ENCODE data around the gene ARMC12. TPM values are rescaled to one million over a fixed set of nuclear protein-coding genes. Genes with fewer than 3 reads are reported as not detected.
"Not testable (repeated sequence)": the region's sequence is repeated elsewhere in the genome, so short reads cannot be mapped to it uniquely, and the experiment has no call there.

ARMC12 gene
- total RNA-seq, 1 experiment from 2014 or later = 1.0 TPM

- no peak for TF ChIP-seq CTCF (IDR thresholded peaks at IDR 0.05)
- no peak for TF ChIP-seq ZNF416 (CRISPR knock-in tag; IDR thresholded peaks at IDR 0.05)
- TF ChIP-seq ELF4 (CRISPR knock-in tag; IDR thresholded peaks at IDR 0.05; ENCODE audit: low read depth) = 0 out of 2 replicates have a peak, but pooled peaks have one; percentile 17
- no peak for TF ChIP-seq FOXP4 (CRISPR knock-in tag; IDR thresholded peaks at IDR 0.05)
- TF ChIP-seq, protein P1, sequence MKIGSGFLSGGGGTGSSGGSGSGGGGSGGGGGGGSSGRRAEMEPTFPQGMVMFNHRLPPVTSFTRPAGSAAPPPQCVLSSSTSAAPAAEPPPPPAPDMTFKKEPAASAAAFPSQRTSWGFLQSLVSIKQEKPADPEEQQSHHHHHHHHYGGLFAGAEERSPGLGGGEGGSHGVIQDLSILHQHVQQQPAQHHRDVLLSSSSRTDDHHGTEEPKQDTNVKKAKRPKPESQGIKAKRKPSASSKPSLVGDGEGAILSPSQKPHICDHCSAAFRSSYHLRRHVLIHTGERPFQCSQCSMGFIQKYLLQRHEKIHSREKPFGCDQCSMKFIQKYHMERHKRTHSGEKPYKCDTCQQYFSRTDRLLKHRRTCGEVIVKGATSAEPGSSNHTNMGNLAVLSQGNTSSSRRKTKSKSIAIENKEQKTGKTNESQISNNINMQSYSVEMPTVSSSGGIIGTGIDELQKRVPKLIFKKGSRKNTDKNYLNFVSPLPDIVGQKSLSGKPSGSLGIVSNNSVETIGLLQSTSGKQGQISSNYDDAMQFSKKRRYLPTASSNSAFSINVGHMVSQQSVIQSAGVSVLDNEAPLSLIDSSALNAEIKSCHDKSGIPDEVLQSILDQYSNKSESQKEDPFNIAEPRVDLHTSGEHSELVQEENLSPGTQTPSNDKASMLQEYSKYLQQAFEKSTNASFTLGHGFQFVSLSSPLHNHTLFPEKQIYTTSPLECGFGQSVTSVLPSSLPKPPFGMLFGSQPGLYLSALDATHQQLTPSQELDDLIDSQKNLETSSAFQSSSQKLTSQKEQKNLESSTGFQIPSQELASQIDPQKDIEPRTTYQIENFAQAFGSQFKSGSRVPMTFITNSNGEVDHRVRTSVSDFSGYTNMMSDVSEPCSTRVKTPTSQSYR (CRISPR knock-in tag; IDR thresholded peaks at IDR 0.05) = peak; percentile 97
- TF ChIP-seq, protein P2, sequence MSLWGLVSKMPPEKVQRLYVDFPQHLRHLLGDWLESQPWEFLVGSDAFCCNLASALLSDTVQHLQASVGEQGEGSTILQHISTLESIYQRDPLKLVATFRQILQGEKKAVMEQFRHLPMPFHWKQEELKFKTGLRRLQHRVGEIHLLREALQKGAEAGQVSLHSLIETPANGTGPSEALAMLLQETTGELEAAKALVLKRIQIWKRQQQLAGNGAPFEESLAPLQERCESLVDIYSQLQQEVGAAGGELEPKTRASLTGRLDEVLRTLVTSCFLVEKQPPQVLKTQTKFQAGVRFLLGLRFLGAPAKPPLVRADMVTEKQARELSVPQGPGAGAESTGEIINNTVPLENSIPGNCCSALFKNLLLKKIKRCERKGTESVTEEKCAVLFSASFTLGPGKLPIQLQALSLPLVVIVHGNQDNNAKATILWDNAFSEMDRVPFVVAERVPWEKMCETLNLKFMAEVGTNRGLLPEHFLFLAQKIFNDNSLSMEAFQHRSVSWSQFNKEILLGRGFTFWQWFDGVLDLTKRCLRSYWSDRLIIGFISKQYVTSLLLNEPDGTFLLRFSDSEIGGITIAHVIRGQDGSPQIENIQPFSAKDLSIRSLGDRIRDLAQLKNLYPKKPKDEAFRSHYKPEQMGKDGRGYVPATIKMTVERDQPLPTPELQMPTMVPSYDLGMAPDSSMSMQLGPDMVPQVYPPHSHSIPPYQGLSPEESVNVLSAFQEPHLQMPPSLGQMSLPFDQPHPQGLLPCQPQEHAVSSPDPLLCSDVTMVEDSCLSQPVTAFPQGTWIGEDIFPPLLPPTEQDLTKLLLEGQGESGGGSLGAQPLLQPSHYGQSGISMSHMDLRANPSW (CRISPR knock-in tag; conservative IDR thresholded peaks at IDR 0.05; ENCODE audit: low read depth) = no peak
- peak; percentile 53; the same call in 1 of the 2 replicates for TF ChIP-seq USF1 (CRISPR knock-in tag; IDR thresholded peaks at IDR 0.05)
Measured at GRCh38 chr6:35731736-35732532, 4.9 kb upstream of the ARMC12 start (continued).

DNA sequence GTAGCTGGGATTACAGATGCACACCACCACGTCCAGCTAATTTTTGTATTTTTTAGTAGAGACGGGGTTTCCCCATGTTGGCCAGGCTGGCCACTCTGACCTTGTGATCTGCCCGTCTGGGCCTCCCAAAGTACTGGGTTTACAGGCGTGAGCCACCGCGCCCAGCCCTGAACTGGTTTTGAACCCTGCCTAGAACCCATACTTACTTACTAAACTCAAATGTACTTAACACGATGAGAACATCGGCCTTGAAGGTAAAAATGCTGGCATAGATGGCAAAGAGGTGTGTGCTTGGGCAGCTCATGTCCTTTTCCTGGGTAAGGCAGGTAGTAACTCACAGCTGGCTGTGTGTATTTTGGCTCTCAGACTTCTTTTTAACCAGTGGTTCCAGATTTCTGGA is 3.2 kb upstream of the ARMC12 start:
- H3K4me1 Mint-ChIP-seq = peaks cover 60% of the 10 kb centered on the region
- CTCF ChIA-PET = interaction anchor here (1.2 to 3.1 kb wide), 4 partner anchors 24 to 211 kb away, joined by 4 to 20 read pairs (median 4); no protein-coding TSS in a partner anchor

GRCh38 chr6:35734319-35734718 is 2.5 kb upstream of the ARMC12 start:
- H3K27me3 Mint-ChIP-seq (ENCODE audit: low read depth) = peaks cover 12% of the 10 kb centered on the region
- H3K36me3 Mint-ChIP-seq; DNase-seq (ENCODE audit: low spot score); H3K4me3 Mint-ChIP-seq; H3K9me3 Mint-ChIP-seq; ATAC-seq; POLR2A ChIA-PET; H3K27ac Mint-ChIP-seq: not testable (repeated sequence)
- peaks cover 61% of the 10 kb centered on the region for H3K4me1 Mint-ChIP-seq
- CTCF ChIA-PET = interaction anchor here (1.2 to 3.1 kb wide), 4 partner anchors 23 to 212 kb away, joined by 4 to 20 read pairs (median 4); no protein-coding TSS in a partner anchor

More for the DNA sequence above, 3.2 kb upstream of the ARMC12 start:
- no peak for DNase-seq (ENCODE audit: low spot score)
- TF ChIP-seq PRRX2 (CRISPR knock-in tag; IDR thresholded peaks at IDR 0.05) (no peak), IRF1 (CRISPR knock-in tag; IDR thresholded peaks at IDR 0.05) (no peak), MYBL2 (CRISPR knock-in tag; IDR thresholded peaks at IDR 0.05) (no peak), ZNF416 (CRISPR knock-in tag; IDR thresholded peaks at IDR 0.05) (no peak), HMGA2 (CRISPR knock-in tag; IDR thresholded peaks at IDR 0.05) (no peak), GRHL2 (CRISPR knock-in tag; IDR thresholded peaks at IDR 0.05; ENCODE audit: insufficient replicate concordance, severe bottlenecking) (no peak)
- Mint-ChIP-seq H3K9me3 (no peaks in the 10 kb centered on the region), H3K4me3 (no peak overlapping the region), H3K27ac (no peak overlapping the region), H3K36me3 (no peaks in the 10 kb centered on the region), H3K27me3 (ENCODE audit: low read depth) (peaks cover 14% of the 10 kb centered on the region)
- POLR2A ChIA-PET = no interaction called here
- no peak for ATAC-seq
